ENCODE data around the gene ADAMTS18. TPM values are rescaled to one million over a fixed set of nuclear protein-coding genes. Genes with fewer than 3 reads are reported as not detected.

Gene ADAMTS18
- total and polyA plus RNA-seq, 2 donors (not counting 1 experiment from before 2014, with no cell fraction given): not detected

DNA sequence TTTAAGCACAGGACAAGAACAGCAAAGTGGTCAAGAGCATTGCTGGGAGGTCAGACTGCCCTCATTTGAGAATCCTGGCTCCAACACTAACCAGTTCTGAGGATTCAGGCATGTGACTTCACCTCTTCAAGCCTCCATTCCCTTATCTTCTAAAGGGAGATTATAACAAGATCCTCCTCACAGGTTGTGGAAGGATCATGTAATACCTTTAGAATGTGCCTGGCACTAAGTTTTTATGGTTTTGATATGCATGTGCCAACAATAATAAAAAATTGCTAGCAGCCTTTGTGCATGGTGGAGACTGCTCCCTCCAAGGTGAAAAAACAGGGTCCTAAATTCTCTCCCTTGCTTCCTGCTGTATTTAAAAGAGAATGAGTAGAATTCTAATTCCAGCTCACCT lies 36.0 kb upstream of the ADAMTS18 start:
- no peaks in the 10 kb centered on the region for H3K36me3 ChIP-seq (ENCODE audit: control insufficient read depth, insufficient read depth, low read length)
- H3K9me3 ChIP-seq (ENCODE audit: control insufficient read depth, insufficient read depth, low read depth, low read length): no peaks in the 10 kb centered on the region
- no peak overlapping the region for H3K4me3 ChIP-seq (replicated peaks in 1 of 4; ENCODE audit: control extremely low read depth in 1 of 4, insufficient read depth in 1 of 4, low read depth in 3 of 4, low read length in 4 of 4)
- H3K27ac ChIP-seq (ENCODE audit: insufficient read depth, low read length): no peak overlapping the region
- no peak overlapping the region for H2AFZ ChIP-seq (ENCODE audit: low read length)
- no peak for DNase-seq (ENCODE audit: low read depth in 2 of 2)
- no peaks in the 10 kb centered on the region for H3K27me3 ChIP-seq (ENCODE audit: control insufficient read depth, insufficient read depth, low read length)
- H3K9ac ChIP-seq (ENCODE audit: insufficient read depth, low read length): no peak overlapping the region
- no peaks in the 10 kb centered on the region for H4K20me1 ChIP-seq (ENCODE audit: control insufficient read depth, extremely low read depth, insufficient read depth, low read length)
- H3K79me2 ChIP-seq (ENCODE audit: control insufficient read depth, insufficient read depth, low read length): no peaks in the 10 kb centered on the region
- no peak for TF ChIP-seq EZH2 (IDR thresholded peaks at IDR 0.05; ENCODE audit: low read length, missing control alignments)
- TF ChIP-seq, protein P1, sequence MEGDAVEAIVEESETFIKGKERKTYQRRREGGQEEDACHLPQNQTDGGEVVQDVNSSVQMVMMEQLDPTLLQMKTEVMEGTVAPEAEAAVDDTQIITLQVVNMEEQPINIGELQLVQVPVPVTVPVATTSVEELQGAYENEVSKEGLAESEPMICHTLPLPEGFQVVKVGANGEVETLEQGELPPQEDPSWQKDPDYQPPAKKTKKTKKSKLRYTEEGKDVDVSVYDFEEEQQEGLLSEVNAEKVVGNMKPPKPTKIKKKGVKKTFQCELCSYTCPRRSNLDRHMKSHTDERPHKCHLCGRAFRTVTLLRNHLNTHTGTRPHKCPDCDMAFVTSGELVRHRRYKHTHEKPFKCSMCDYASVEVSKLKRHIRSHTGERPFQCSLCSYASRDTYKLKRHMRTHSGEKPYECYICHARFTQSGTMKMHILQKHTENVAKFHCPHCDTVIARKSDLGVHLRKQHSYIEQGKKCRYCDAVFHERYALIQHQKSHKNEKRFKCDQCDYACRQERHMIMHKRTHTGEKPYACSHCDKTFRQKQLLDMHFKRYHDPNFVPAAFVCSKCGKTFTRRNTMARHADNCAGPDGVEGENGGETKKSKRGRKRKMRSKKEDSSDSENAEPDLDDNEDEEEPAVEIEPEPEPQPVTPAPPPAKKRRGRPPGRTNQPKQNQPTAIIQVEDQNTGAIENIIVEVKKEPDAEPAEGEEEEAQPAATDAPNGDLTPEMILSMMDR (conservative IDR thresholded peaks at IDR 0.05 in 1 of 2, IDR thresholded peaks at IDR 0.05 in 1 of 2; ENCODE audit: low read depth in 1 of 2, low read length in 2 of 2): no peak
- no peak overlapping the region for H3K4me2 ChIP-seq (ENCODE audit: extremely low read depth, insufficient read depth, low read length)
- no peaks in the 10 kb centered on the region for H3K4me1 ChIP-seq (ENCODE audit: control insufficient read depth, extremely low read depth, insufficient read depth, low read length)

DNA sequence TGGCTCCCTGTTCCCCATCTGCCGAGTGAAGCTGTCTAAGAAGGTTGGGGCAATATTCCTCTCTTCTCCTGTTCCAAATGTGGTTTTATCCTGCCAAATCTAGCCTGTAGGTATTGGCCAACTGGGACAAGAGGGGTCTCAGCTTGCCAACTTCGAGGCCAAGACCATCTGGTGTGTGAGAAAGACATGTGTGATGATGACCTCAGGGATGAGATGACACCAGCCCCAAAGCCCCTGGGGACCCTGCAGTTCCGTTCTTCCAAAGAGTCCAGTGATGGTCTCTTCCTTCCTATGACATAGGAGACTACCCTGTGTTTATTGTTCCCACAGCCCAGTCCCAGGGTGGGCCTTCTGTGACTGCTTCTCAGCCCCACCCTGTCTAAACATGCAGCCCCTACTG lies 34.8 kb upstream of the ADAMTS18 start:
- no peak overlapping the region for H2AFZ ChIP-seq (ENCODE audit: low read length)
- no peak for DNase-seq (ENCODE audit: low read depth in 2 of 2)
- no peaks in the 10 kb centered on the region for H3K27me3 ChIP-seq (ENCODE audit: control insufficient read depth, insufficient read depth, low read length)
- no peak overlapping the region for H3K4me3 ChIP-seq (replicated peaks in 1 of 4; ENCODE audit: control extremely low read depth in 1 of 4, insufficient read depth in 1 of 4, low read depth in 3 of 4, low read length in 4 of 4)
- no peak overlapping the region for H3K4me2 ChIP-seq (ENCODE audit: extremely low read depth, insufficient read depth, low read length)
- no peak overlapping the region for H3K9ac ChIP-seq (ENCODE audit: insufficient read depth, low read length)
- H3K4me1 ChIP-seq (ENCODE audit: control insufficient read depth, extremely low read depth, insufficient read depth, low read length): no peaks in the 10 kb centered on the region
- TF ChIP-seq EZH2 (IDR thresholded peaks at IDR 0.05; ENCODE audit: low read length, missing control alignments): no peak
- H4K20me1 ChIP-seq (ENCODE audit: control insufficient read depth, extremely low read depth, insufficient read depth, low read length): no peaks in the 10 kb centered on the region
- no peak overlapping the region for H3K27ac ChIP-seq (ENCODE audit: insufficient read depth, low read length)
- H3K9me3 ChIP-seq (ENCODE audit: control insufficient read depth, insufficient read depth, low read depth, low read length): no peaks in the 10 kb centered on the region
- no peaks in the 10 kb centered on the region for H3K36me3 ChIP-seq (ENCODE audit: control insufficient read depth, insufficient read depth, low read length)
- no peaks in the 10 kb centered on the region for H3K79me2 ChIP-seq (ENCODE audit: control insufficient read depth, insufficient read depth, low read length)

DNA sequence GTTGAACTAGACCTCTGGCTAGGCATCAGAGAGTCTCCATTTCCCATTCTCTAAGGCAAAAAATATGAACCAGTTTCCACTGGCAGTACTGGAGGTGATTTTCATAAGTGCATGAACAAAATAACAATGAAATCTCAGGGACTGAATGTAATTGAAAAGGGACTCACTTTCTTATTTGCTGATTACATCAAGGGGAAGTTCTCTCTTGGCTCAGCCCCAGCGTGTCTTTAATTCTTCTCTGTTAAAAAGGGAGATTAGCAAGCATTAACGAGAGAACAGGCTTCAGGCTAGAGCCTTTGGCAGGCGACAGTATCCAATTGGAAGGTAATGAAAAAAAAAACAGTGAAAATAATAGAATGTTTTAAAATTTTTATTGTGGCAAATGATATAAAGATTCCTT lies 34.0 kb upstream of the ADAMTS18 start:
- DNase-seq (ENCODE audit: low read depth in 2 of 2): no peak
- Histone ChIP-seq H3K9me3 (ENCODE audit: control insufficient read depth, insufficient read depth, low read depth, low read length) (no peaks in the 10 kb centered on the region), H3K4me3 (replicated peaks in 1 of 4; ENCODE audit: control extremely low read depth in 1 of 4, insufficient read depth in 1 of 4, low read depth in 3 of 4, low read length in 4 of 4) (no peak overlapping the region), H4K20me1 (ENCODE audit: control insufficient read depth, extremely low read depth, insufficient read depth, low read length) (no peaks in the 10 kb centered on the region), H3K79me2 (ENCODE audit: control insufficient read depth, insufficient read depth, low read length) (no peaks in the 10 kb centered on the region), H2AFZ (ENCODE audit: low read length) (no peak overlapping the region), H3K4me2 (ENCODE audit: extremely low read depth, insufficient read depth, low read length) (no peak overlapping the region), H3K27ac (ENCODE audit: insufficient read depth, low read length) (no peak overlapping the region), H3K36me3 (ENCODE audit: control insufficient read depth, insufficient read depth, low read length) (no peaks in the 10 kb centered on the region), H3K9ac (ENCODE audit: insufficient read depth, low read length) (no peak overlapping the region), H3K27me3 (ENCODE audit: control insufficient read depth, insufficient read depth, low read length) (no peaks in the 10 kb centered on the region), H3K4me1 (ENCODE audit: control insufficient read depth, extremely low read depth, insufficient read depth, low read length) (no peaks in the 10 kb centered on the region)
- no peak for TF ChIP-seq EZH2 (IDR thresholded peaks at IDR 0.05; ENCODE audit: low read length, missing control alignments)
- TF ChIP-seq, protein P1 (conservative IDR thresholded peaks at IDR 0.05 in 1 of 2, IDR thresholded peaks at IDR 0.05 in 1 of 2; ENCODE audit: low read depth in 1 of 2, low read length in 2 of 2): no peak
